Neural crest cell (in vitro differentiated cells): ENCODE data around the gene TSPAN7. TPM values are rescaled to one million over a fixed set of nuclear protein-coding genes. Genes with fewer than 3 reads are reported as not detected.

Experiments used
- DNase-seq: peaks from one replicate; pipeline ENCODE4 v3.0.0; 2021; ENCODE audit warnings: low read depth, mixed read lengths, low spot score
- H3K27ac Mint-ChIP-seq: one replicate; pipeline ENCODE4 v1.8.0; 2021; ENCODE audit warnings: mild to moderate bottlenecking, mixed read lengths; ENCODE audit not compliant: unreplicated experiment
- H3K27me3 Mint-ChIP-seq: 2 replicates; pipeline ENCODE4 v1.8.0; 2021; ENCODE audit warnings: low read depth, mild to moderate bottlenecking, mixed read lengths
- H3K36me3 Mint-ChIP-seq: 2 replicates; pipeline ENCODE4 v1.8.0; 2021; ENCODE audit warnings: low read depth, mild to moderate bottlenecking, mixed read lengths
- H3K4me1 Mint-ChIP-seq: 2 replicates; pipeline ENCODE4 v1.8.0; 2021; ENCODE audit warnings: mixed read lengths
- H3K4me3 Mint-ChIP-seq: one replicate; pipeline ENCODE4 v1.8.0; 2021; ENCODE audit warnings: mild to moderate bottlenecking, mixed read lengths
- H3K9me3 Mint-ChIP-seq: 2 replicates; pipeline ENCODE4 v1.8.0; 2021; ENCODE audit warnings: mixed read lengths
- total RNA-seq: library from RNA; stranded (reverse); gene quantifications from 2 replicates; pipeline ENCODE4 v1.2.1, GENCODE V29; 2021
- TF ChIP-seq, protein P1 (sequence below): fragments of 200-600 bp; sonication (generic); conservative IDR thresholded peaks from 2 replicates; pipeline ENCODE4 v1.5.0; 2021; ENCODE audit warnings: antibody characterized with exemption, mild to moderate bottlenecking

Gene TSPAN7
- total RNA-seq, 1 donor from 2014 or later, result 9.1 TPM

DNA sequence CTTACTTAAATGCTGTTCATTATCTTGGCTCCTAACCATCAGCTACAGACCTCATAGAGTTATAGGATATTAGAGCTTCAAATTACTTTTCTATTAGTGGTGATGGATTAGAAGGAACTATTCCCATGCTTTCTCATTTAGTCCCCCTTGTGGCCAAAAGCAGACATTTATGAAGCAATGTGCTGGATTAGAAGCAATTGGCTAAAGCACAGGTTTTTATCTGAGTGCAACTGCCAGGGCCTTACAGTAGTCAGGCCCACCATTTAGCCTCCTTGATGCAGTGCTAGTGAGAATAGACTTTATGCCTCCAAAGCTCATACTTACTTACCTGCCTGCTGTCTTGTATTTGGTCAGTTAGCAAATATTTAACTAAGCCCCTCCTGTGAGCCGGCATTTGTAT, 93.0 kb downstream of the TSPAN7 start:
- no peak overlapping the region for H3K27ac Mint-ChIP-seq
- no peaks in the 10 kb centered on the region for H3K36me3 Mint-ChIP-seq
- no peak overlapping the region for H3K4me3 Mint-ChIP-seq
- no peaks in the 10 kb centered on the region for H3K9me3 Mint-ChIP-seq
- DNase-seq, result no peak
- H3K4me1 Mint-ChIP-seq, result peaks cover 6% of the 10 kb centered on the region
- H3K27me3 Mint-ChIP-seq, result no peaks in the 10 kb centered on the region
- TF ChIP-seq, protein P1, sequence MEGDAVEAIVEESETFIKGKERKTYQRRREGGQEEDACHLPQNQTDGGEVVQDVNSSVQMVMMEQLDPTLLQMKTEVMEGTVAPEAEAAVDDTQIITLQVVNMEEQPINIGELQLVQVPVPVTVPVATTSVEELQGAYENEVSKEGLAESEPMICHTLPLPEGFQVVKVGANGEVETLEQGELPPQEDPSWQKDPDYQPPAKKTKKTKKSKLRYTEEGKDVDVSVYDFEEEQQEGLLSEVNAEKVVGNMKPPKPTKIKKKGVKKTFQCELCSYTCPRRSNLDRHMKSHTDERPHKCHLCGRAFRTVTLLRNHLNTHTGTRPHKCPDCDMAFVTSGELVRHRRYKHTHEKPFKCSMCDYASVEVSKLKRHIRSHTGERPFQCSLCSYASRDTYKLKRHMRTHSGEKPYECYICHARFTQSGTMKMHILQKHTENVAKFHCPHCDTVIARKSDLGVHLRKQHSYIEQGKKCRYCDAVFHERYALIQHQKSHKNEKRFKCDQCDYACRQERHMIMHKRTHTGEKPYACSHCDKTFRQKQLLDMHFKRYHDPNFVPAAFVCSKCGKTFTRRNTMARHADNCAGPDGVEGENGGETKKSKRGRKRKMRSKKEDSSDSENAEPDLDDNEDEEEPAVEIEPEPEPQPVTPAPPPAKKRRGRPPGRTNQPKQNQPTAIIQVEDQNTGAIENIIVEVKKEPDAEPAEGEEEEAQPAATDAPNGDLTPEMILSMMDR, result peak; percentile 64

DNA sequence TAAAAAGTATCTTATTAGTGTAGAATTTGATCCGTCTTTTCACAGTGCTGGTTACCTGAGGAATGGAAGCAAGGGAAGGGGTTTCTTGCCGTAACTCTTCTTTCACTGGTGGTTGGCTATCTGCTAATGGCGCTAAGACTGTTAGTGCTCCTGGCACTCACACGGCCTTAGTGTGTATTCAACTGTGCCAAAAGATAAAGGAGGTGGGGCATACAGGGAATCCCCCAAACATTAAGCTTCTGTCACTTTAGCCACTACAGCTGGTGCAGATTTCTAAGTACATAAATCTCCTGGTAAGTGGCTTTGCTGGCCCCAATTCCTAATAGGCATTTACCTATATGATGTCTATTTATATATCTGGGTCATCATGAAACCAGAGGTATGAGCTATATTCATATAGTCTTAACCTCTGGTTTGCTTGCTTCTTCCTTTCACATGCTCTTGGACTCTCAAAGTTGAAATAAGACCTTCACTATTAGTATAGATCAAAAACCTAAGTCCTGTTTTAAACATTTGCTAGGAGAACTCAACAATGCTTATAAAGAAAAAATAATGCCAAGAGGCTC, 95.1 kb downstream of the TSPAN7 start:
- H3K36me3 Mint-ChIP-seq, result no peaks in the 10 kb centered on the region
- H3K27ac Mint-ChIP-seq, result no peak overlapping the region
- H3K4me1 Mint-ChIP-seq, result peaks cover 6% of the 10 kb centered on the region

DNA sequence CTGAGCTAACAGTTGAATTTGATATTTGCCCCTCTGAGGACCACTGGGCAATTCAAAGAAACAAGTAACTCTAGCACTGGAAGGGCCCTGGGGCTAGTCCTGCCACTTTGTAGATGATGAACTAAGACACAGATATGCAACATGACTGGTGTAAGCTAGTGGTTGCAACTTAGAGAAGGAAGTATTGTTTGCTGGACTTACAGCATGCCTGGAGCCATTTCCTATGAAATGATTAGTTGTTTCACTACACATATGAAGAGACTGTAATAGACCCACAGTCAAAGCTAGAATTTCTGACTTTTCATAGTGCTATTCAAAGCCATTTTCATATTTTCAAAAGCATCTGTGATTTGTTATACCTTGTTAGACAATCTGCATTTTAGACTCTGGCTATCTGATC, 96.2 kb downstream of the TSPAN7 start:
- TF ChIP-seq, protein P1, result no peak
- no peak for DNase-seq
- Mint-ChIP-seq H3K4me3 (no peak overlapping the region), H3K27ac (no peak overlapping the region), H3K9me3 (no peaks in the 10 kb centered on the region), H3K4me1 (peaks cover 6% of the 10 kb centered on the region), H3K36me3 (no peaks in the 10 kb centered on the region), H3K27me3 (no peaks in the 10 kb centered on the region)

More for the DNA sequence above, 95.1 kb downstream of the TSPAN7 start:
- DNase-seq, result no peak
- no peaks in the 10 kb centered on the region for H3K9me3 Mint-ChIP-seq
- H3K27me3 Mint-ChIP-seq, result no peaks in the 10 kb centered on the region
- TF ChIP-seq, protein P1, result no peak
- H3K4me3 Mint-ChIP-seq, result no peak overlapping the region

DNA sequence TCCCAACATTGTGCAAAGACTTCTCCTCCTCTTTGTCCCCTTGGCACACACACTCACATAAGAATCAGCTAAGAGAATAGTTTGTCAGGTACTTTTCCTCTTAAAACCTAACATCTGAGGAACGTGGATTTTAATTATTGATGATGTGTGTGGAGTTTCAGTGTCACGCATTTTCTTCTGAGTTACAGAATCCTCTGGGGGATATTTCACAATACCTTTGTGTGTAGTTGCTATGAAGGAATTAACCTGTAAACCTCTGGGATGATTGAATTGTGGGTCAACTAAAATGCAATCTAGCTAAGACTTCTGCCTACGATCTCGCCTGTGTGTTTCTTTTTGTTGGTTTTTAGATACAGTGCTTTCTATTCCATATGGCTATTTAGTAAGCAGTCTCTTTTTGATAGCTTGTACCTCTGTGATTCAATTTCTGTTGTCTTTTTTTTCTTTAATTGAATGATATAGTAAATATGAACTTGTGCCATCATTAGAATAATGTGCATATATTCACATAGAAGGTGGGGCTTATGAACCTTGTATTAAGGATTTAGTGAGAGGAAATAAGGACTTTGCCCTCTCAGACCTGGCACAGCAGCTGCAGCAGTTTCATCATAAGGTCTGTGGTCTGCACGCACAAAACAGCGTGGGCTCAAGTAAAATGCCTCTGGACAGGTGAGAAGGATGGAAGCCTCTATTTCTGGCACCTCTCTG, 99.2 kb downstream of the TSPAN7 start:
- Mint-ChIP-seq H3K9me3 (no peaks in the 10 kb centered on the region), H3K27ac (no peak overlapping the region), H3K27me3 (no peaks in the 10 kb centered on the region), H3K36me3 (no peaks in the 10 kb centered on the region), H3K4me3 (no peak overlapping the region), H3K4me1 (peaks cover 6% of the 10 kb centered on the region)
- TF ChIP-seq, protein P1, result no peak
- no peak for DNase-seq

DNA sequence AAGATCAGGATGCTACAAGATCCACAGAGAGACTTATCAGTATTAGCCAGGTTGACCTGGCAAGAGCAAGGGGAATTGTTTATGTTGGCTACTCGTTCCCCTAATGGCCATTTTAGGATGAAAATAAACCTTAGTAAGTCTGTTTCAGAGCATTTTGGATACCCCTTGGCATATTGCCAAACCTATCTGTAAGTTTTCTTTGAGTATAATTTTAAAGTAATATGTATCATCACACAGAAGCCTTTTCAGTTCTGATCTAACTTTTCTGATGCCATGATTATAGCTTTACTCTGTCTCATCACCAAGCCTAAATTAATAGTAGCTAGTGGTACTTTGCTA, 99.7 kb downstream of the TSPAN7 start:
- H3K27ac Mint-ChIP-seq, result no peak overlapping the region

More for the DNA sequence above, 99.7 kb downstream of the TSPAN7 start:
- Mint-ChIP-seq H3K4me3 (no peak overlapping the region), H3K27me3 (no peaks in the 10 kb centered on the region), H3K4me1 (peaks cover 6% of the 10 kb centered on the region), H3K36me3 (no peaks in the 10 kb centered on the region), H3K9me3 (no peaks in the 10 kb centered on the region)
- no peak for DNase-seq
- TF ChIP-seq, protein P1, result no peak
